Thyroid gland (tissue), 4 donors: Measurements from ENCODE around the gene CTNNA3.

Experiments used
- CTCF ChIP-seq, 6 experiments: fragments of 200-600 bp in 3 of 6; fragments of 450-650 bp in 3 of 6; sonication (generic) in 3 of 6; IDR thresholded peaks; one replicate each; pipeline ENCODE4 v1.5.1; 2016 to 2019; ENCODE audit warnings: antibody characterized with exemption in 6 of 6, mild to moderate bottlenecking in 2 of 6, inconsistent platforms in 1 of 6, moderate library complexity in 1 of 6
- POLR2A ChIP-seq, 2 donors: fragments of 450-650 bp; IDR thresholded peaks; one replicate each; pipeline ENCODE4 v1.6.1; 2017; ENCODE audit warnings: antibody characterized with exemption in 2 of 2, mild to moderate bottlenecking in 2 of 2, moderate library complexity in 1 of 2

- TF ChIP-seq CTCF (IDR thresholded peaks at IDR 0.05) (no peak), POLR2A (IDR thresholded peaks at IDR 0.05) (no peak)
Measured at GRCh38 chr10:65949526-65949925, 1746.5 kb downstream of the CTNNA3 start.
